Activated CD8-positive, alpha-beta T cell treated with anti-CD3 and anti-CD28 coated beads, Interleukin-2, amount 10 ng/mL, durations not matched to agents 7 days and 5 days (primary cell): ENCODE results near the gene FBXO31. TPM values are rescaled to one million over a fixed set of nuclear protein-coding genes. Genes with fewer than 3 reads are reported as not detected.
"Not testable (repeated sequence)": the region's sequence is repeated elsewhere in the genome, so short reads cannot be mapped to it uniquely, and the experiment has no call there.

Experiments
- ATAC-seq: fragments of 150-1000 bp; cut with Tn5 transposase; one replicate; pipeline ENCODE4 v1.10.0; 2021; ENCODE audit warnings: moderate library complexity
- CTCF ChIA-PET: fragments of 350-600 bp; sonication (Branson Sonifier 250); formaldehyde crosslinking; loops from one replicate; lab custom pipeline; 2021; ENCODE audit warnings: antibody characterized with exemption; lab: Charles Lee
- POLR2A ChIA-PET: fragments of 350-600 bp; sonication (Branson Sonifier 250); formaldehyde crosslinking; loops from one replicate; lab custom pipeline; 2021; ENCODE audit warnings: antibody characterized with exemption; lab: Charles Lee
- DNase-seq: peaks from one replicate; pipeline ENCODE4 v3.0.0-alpha.2; 2020
- H3K27ac Mint-ChIP-seq: one replicate; pipeline ENCODE4 v1.8.0; 2021; ENCODE audit warnings: mild to moderate bottlenecking, mixed read lengths
- H3K27me3 Mint-ChIP-seq: one replicate; pipeline ENCODE4 v1.8.0; 2021; ENCODE audit warnings: low read depth, mixed read lengths
- H3K36me3 Mint-ChIP-seq: one replicate; pipeline ENCODE4 v1.8.0; 2021; ENCODE audit warnings: low read depth, mixed read lengths
- H3K4me1 Mint-ChIP-seq: one replicate; pipeline ENCODE4 v1.8.0; 2021; ENCODE audit warnings: low read depth, mixed read lengths
- H3K4me3 Mint-ChIP-seq: one replicate; pipeline ENCODE4 v1.8.0; 2021; ENCODE audit warnings: mild to moderate bottlenecking, mixed read lengths
- H3K9me3 Mint-ChIP-seq: one replicate; pipeline ENCODE4 v1.8.0; 2022; ENCODE audit warnings: mixed read lengths; ENCODE audit not compliant: insufficient read depth
- total RNA-seq, 2 experiments: library from RNA; stranded (reverse); gene quantifications; one replicate each; pipeline ENCODE4 v1.2.3, GENCODE V29; 2021

FBXO31 gene
- total RNA-seq, 2 experiments from 2014 or later, result 29.3 to 30.1 TPM

- ATAC-seq (no peak), DNase-seq (no peak)
- Mint-ChIP-seq H3K27me3 (peaks cover 2% of the 10 kb centered on the region), H3K36me3 (peaks cover 14% of the 10 kb centered on the region), H3K27ac (peak overlapping the region; percentile 92), H3K4me3 (peak overlapping the region; percentile 87), H3K4me1 (peaks cover 35% of the 10 kb centered on the region), H3K9me3 (no peaks in the 10 kb centered on the region)
- POLR2A ChIA-PET, result interaction anchor here (0.9 to 3.6 kb wide), 5 partner anchors 8 to 104 kb away, joined by 3 to 37 read pairs (median 13); partner anchors contain the start of genes C16orf95 and MAP1LC3B
- CTCF ChIA-PET, result interaction anchor here (0.6 to 5.0 kb wide), 3 partner anchors 58 to 819 kb away, joined by 3 to 25 read pairs (median 8); partner anchors contain the start of gene C16orf95
Measured at GRCh38 chr16:87382023-87382785, 1.4 kb downstream of the FBXO31 start.

- no peaks in the 10 kb centered on the region for H3K9me3 Mint-ChIP-seq
- peak overlapping the region; percentile 87 for H3K4me3 Mint-ChIP-seq
- ATAC-seq (no peak), DNase-seq (no peak)
- POLR2A ChIA-PET, result interaction anchor here (0.8 kb wide), 1 partner anchor 64 kb away, joined by 3 read pairs; the partner anchor contains the start of gene C16orf95
- CTCF ChIA-PET, result interaction anchor here (1.0 to 5.0 kb wide), 5 partner anchors 9 to 255 kb away, joined by 3 to 25 read pairs (median 4); partner anchors contain the start of gene C16orf95
- peak overlapping the region; percentile 82 for H3K27ac Mint-ChIP-seq
- peaks cover 37% of the 10 kb centered on the region for H3K4me1 Mint-ChIP-seq
- H3K27me3 Mint-ChIP-seq, result peaks cover 2% of the 10 kb centered on the region
- peaks cover 16% of the 10 kb centered on the region for H3K36me3 Mint-ChIP-seq
Measured at GRCh38 chr16:87380881-87381280, 2.7 kb downstream of the FBXO31 start.

GRCh38 chr16:87380403-87380802 is 3.2 kb downstream of the FBXO31 start:
- Mint-ChIP-seq H3K27ac (peak overlapping the region; percentile 82), H3K36me3 (peaks cover 19% of the 10 kb centered on the region), H3K4me3 (peak overlapping the region; percentile 87), H3K4me1 (peaks cover 41% of the 10 kb centered on the region), H3K27me3 (peaks cover 2% of the 10 kb centered on the region), H3K9me3 (no peaks in the 10 kb centered on the region)
- ChIA-PET POLR2A (interaction anchor here (0.8 kb wide), 1 partner anchor 63 kb away, joined by 3 read pairs; the partner anchor contains the start of gene C16orf95), CTCF (interaction anchor here (1.0 to 5.0 kb wide), 5 partner anchors 9 to 256 kb away, joined by 3 to 25 read pairs (median 4); partner anchors contain the start of gene C16orf95)
- DNase-seq, result no peak
- ATAC-seq, result no peak

DNA sequence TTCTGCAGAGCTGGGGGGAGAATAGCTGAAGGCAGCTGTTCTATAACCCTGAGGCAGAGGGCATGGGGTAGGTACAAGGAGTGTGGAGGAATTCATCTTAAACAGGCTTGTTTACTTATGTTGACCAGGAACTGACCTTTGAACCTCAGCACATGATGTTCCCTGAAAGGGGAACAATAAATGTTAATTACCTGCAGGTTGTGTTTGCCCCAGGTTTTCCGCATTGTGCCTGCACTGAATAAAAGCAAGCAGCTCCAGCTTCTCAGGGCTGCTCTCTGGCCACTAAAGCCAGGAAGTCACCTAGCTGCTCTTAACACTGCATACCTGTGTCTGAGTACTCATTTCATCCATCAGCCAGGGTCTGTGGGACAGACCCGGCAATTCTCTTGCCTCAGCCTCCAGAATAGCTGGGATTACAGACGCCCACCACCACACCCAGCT is 4.2 kb downstream of the FBXO31 start:
- H3K9me3 Mint-ChIP-seq, POLR2A ChIA-PET, H3K4me3 Mint-ChIP-seq, ATAC-seq, H3K27ac Mint-ChIP-seq, H3K27me3 Mint-ChIP-seq, CTCF ChIA-PET, DNase-seq: not testable (repeated sequence)
- Mint-ChIP-seq H3K4me1 (peaks cover 36% of the 10 kb centered on the region), H3K36me3 (peaks cover 19% of the 10 kb centered on the region)

GRCh38 chr16:87376660-87377059 is 6.9 kb downstream of the FBXO31 start:
- CTCF ChIA-PET, result no interaction called here
- POLR2A ChIA-PET, result no interaction called here

DNA sequence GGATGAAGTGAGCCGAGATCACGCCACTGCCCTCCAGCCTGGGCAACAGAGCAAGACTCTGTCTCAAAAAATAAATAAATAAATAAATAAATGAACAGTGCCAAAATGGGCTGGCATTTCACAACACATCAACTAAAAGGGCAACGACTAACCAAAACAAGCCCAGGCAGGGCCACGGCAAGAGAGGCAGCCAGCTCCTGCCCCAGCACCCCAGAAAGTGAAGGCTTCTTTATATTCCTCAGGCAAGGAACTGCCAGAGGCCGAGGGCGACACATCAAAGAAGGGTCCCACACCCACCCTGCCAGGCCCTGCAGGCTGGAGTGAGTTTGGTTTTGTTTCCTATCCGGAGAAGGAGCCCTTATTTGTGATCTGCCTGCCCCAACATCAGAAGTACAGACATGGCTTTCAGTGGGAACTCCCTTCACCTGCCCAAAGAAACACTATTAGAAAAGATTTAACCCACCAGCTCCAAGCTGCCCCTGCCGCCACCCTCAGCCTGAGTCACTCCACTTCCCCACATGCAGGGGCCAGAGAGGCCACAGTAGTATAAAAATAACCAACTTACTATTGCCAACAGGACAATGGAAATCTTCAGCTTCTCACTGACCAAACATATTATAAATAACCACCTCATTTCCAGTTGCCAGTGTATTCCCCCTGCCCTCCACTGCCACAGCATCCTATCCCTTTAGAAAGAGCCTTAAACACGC is 8.0 kb downstream of the FBXO31 start:
- H3K27ac Mint-ChIP-seq, result peak overlapping the region; percentile 21
- H3K4me3 Mint-ChIP-seq, result no peak overlapping the region
- no peaks in the 10 kb centered on the region for H3K27me3 Mint-ChIP-seq
- no peak for DNase-seq
- no peaks in the 10 kb centered on the region for H3K9me3 Mint-ChIP-seq
- POLR2A ChIA-PET, result interaction anchor here (1.0 kb wide), 1 partner anchor 12 kb away, joined by 3 read pairs; no protein-coding TSS in a partner anchor
- CTCF ChIA-PET, result no interaction called here
- no peak for ATAC-seq
- H3K36me3 Mint-ChIP-seq, result peaks cover 12% of the 10 kb centered on the region
- H3K4me1 Mint-ChIP-seq, result peaks cover 27% of the 10 kb centered on the region

More at GRCh38 chr16:87376660-87377059, 6.9 kb downstream of the FBXO31 start:
- no peak overlapping the region for H3K4me3 Mint-ChIP-seq
- ATAC-seq (no peak), DNase-seq (no peak)
- peaks cover 17% of the 10 kb centered on the region for H3K36me3 Mint-ChIP-seq
- peaks cover 34% of the 10 kb centered on the region for H3K4me1 Mint-ChIP-seq
- no peak overlapping the region for H3K27ac Mint-ChIP-seq
- no peaks in the 10 kb centered on the region for H3K9me3 Mint-ChIP-seq
- no peaks in the 10 kb centered on the region for H3K27me3 Mint-ChIP-seq

- H3K9me3 Mint-ChIP-seq, result no peaks in the 10 kb centered on the region
- no peak for DNase-seq
- H3K36me3 Mint-ChIP-seq, result peaks cover 12% of the 10 kb centered on the region
- ChIA-PET POLR2A (interaction anchor here (1.1 kb wide), 1 partner anchor 9 kb away, joined by 3 read pairs; no protein-coding TSS in a partner anchor), CTCF (interaction anchor here (0.6 kb wide), 1 partner anchor 20 kb away, joined by 3 read pairs; no protein-coding TSS in a partner anchor)
- H3K27me3 Mint-ChIP-seq, result no peaks in the 10 kb centered on the region
- H3K27ac Mint-ChIP-seq, result no peak overlapping the region
- H3K4me1 Mint-ChIP-seq, result peaks cover 24% of the 10 kb centered on the region
- no peak for ATAC-seq
- no peak overlapping the region for H3K4me3 Mint-ChIP-seq
Measured at GRCh38 chr16:87374313-87374712, 9.3 kb downstream of the FBXO31 start.

- Mint-ChIP-seq H3K4me3 (no peak overlapping the region), H3K27me3 (no peaks in the 10 kb centered on the region), H3K27ac (no peak overlapping the region), H3K36me3 (peaks cover 6% of the 10 kb centered on the region), H3K9me3 (no peaks in the 10 kb centered on the region), H3K4me1 (peaks cover 29% of the 10 kb centered on the region)
- POLR2A ChIA-PET, result no interaction called here
- CTCF ChIA-PET, result no interaction called here
- no peak for DNase-seq
- no peak for ATAC-seq
Measured at GRCh38 chr16:87372305-87372704, 11.3 kb downstream of the FBXO31 start.

GRCh38 chr16:87371261-87371866 is 12.2 kb downstream of the FBXO31 start:
- Mint-ChIP-seq H3K4me3 (no peak overlapping the region), H3K4me1 (peaks cover 24% of the 10 kb centered on the region), H3K9me3 (no peaks in the 10 kb centered on the region), H3K36me3 (peaks cover 4% of the 10 kb centered on the region), H3K27ac (no peak overlapping the region), H3K27me3 (no peaks in the 10 kb centered on the region)
- ChIA-PET CTCF (no interaction called here), POLR2A (no interaction called here)
- no peak for DNase-seq
- ATAC-seq, result no peak

- ATAC-seq, result no peak
Measured at GRCh38 chr16:87369796-87370719, 13.5 kb downstream of the FBXO31 start.

More at GRCh38 chr16:87369796-87370719, 13.5 kb downstream of the FBXO31 start:
- ChIA-PET POLR2A (no interaction called here), CTCF (no interaction called here)
- Mint-ChIP-seq H3K27me3 (no peaks in the 10 kb centered on the region), H3K4me1 (peaks cover 20% of the 10 kb centered on the region), H3K9me3 (no peaks in the 10 kb centered on the region), H3K36me3 (no peaks in the 10 kb centered on the region), H3K4me3 (no peak overlapping the region), H3K27ac (no peak overlapping the region)
- DNase-seq, result no peak
